GM23338 (cell line): ENCODE measurements around the gene CTNNBIP1. TPM values are rescaled to one million over a fixed set of nuclear protein-coding genes. Genes with fewer than 3 reads are reported as not detected.

Experiments
- CREB1 ChIP-seq: fragments of 250-450 bp; sonication (Bioruptor Pico); IDR thresholded peaks from 2 replicates; pipeline ENCODE4 v1.5.0; 2020; ENCODE audit warnings: low read depth, mild to moderate bottlenecking, moderate library complexity
- CTCF ChIP-seq, 2 experiments: fragments of 200-600 bp in 1 of 2; sonication (generic) in 1 of 2; conservative IDR thresholded peaks; 2 replicates each; pipeline versions ENCODE4 v1.5.1 to v1.6.1; 2016 to 2017; ENCODE audit warnings: antibody characterized with exemption in 2 of 2, low read depth in 2 of 2, mild to moderate bottlenecking in 2 of 2, moderate library complexity in 1 of 2
- ETS1 ChIP-seq: IDR thresholded peaks from 2 replicates; pipeline ENCODE4 v1.6.1; 2016; ENCODE audit warnings: antibody characterized with exemption
- JUNB ChIP-seq: IDR thresholded peaks from one replicate; pipeline ENCODE4 v1.6.1; 2016; ENCODE audit warnings: antibody characterized with exemption; ENCODE audit not compliant: unreplicated experiment
- NANOG ChIP-seq: IDR thresholded peaks from 2 replicates; pipeline ENCODE4 v1.6.1; 2016; ENCODE audit warnings: antibody characterized with exemption, borderline replicate concordance
- POLR2AphosphoS5 ChIP-seq: IDR thresholded peaks from 2 replicates; pipeline ENCODE4 v1.6.1; 2016; ENCODE audit warnings: antibody characterized with exemption, low read depth
- ZNF114 ChIP-seq: fragments of 250-450 bp; sonication (Bioruptor Pico); IDR thresholded peaks from 2 replicates; pipeline ENCODE4 v1.5.0; 2020; ENCODE audit warnings: mild to moderate bottlenecking, moderate library complexity
- ZNF331 ChIP-seq: fragments of 250-450 bp; sonication (Bioruptor Pico); IDR thresholded peaks from 2 replicates; pipeline ENCODE4 v1.5.0; 2020; ENCODE audit warnings: low read depth, mild to moderate bottlenecking, moderate library complexity
- ZNF462 ChIP-seq: fragments of 250-450 bp; sonication (Bioruptor Pico); IDR thresholded peaks from 2 replicates; pipeline ENCODE4 v1.5.0; 2020; ENCODE audit warnings: mild to moderate bottlenecking, moderate library complexity
- polyA plus RNA-seq: library from polyadenylated mRNA; unstranded; fragments of >200 nt; fragmentation: Nextera tagmentation; extraction: Ambion mirVana; gene quantifications from 2 replicates; pipeline ENCODE4 v1.2.1, GENCODE V29; 2016
- total RNA-seq: library from RNA; depleted of rRNA; stranded (reverse); fragments of >200 nt; shearing (Covaris generic); gene quantifications from 2 replicates; pipeline ENCODE4 v1.2.3, GENCODE V29; 2014

The CTNNBIP1 gene
- total and polyA plus RNA-seq, 2 experiments from 2014 or later: 30.3 to 55.1 TPM

- TF ChIP-seq ZNF462 (CRISPR knock-in tag) (no peak), ETS1 (no peak), ZNF331 (CRISPR knock-in tag) (no peak), POLR2AphosphoS5 (no peak), NANOG (no peak), JUNB (no peak), CTCF (conservative IDR thresholded peaks at IDR 0.05; ENCODE audit: low read depth in 2 of 2) (no peak), ZNF114 (no peak), CREB1 (CRISPR knock-in tag) (no peak)
Measured at GRCh38 chr1:9873385-9873784, 36.7 kb downstream of the CTNNBIP1 start (continued).
